Measurements from ENCODE around the gene SLC39A8.
A peak's percentile ranks its signal among the peaks of the same experiment; 100 is the strongest.
"Not testable (repeated sequence)": the region's sequence is repeated elsewhere in the genome, so short reads cannot be mapped to it uniquely, and the experiment has no call there.

SLC39A8 gene

DNA sequence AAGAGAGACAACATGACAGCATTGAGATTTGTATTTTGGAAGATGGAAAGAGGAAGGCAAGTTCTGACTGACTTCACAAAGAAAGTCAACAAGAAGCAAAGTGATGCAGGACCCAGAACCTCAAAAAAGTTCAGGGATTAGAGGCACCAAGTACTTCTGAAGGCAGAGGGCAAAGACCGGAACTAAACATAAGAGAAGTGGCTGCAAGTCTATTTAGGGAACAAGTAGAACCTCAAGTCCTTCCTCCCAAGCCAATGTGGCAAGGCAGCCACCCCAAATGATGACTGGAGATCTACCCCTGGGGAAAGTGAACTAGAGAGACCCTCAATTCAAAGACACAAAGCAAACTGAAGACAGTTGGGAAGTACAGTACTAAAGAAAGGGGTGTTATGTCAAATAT lies 46.6 kb downstream of the SLC39A8 start:
- DNase-seq: no peak

DNA sequence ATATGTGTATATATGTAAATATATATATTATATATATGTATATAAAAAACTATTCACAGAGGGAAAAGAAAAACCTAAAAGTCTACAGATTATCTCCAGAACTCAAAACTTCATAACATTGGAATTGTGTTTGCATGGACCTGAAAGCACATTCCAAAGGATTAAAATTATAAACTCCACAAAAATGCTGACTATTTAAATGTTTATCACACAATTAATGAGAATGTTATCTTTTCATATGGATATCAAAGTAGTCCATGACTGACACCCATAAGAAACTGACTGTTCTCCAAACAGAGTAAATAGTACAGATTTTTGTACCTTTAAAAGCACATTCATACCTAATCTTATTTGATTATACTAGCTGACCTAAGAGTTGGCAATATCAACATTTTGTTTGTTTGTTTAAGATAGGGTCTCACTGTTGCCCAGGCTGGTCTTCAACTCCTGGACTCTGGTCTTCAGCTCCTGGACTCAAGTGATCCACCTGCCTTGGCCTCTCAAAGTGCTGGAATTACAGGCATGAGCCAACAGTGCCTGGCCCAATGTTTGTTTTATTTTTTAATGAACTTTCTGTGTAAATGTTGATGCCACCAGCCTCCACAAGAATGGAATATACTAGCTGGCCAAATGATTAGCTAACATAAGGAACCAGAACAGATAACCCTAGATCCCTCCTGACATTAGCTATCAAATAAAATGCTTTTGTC lies 50.0 kb downstream of the SLC39A8 start:
- no peak for DNase-seq

DNA sequence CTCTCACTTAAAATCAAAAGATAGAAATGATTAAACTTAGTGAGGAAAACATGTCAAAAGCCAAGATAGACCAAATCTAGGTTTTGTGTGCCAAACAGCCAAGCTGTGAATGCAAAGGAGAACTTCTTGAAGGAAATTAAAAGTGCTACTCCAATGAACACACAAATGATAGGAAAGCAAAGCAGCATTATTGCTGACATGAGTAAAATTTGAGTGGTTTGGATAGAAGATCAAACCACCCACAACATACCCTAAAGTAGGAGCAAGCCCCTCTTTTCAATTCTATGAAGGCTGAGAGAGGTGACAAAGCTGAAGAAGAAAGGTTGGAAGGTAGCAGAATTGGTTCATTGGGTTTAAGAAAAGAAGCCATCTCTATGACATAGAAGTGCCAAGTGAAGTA lies 56.8 kb downstream of the SLC39A8 start:
- DNase-seq: no peak

DNA sequence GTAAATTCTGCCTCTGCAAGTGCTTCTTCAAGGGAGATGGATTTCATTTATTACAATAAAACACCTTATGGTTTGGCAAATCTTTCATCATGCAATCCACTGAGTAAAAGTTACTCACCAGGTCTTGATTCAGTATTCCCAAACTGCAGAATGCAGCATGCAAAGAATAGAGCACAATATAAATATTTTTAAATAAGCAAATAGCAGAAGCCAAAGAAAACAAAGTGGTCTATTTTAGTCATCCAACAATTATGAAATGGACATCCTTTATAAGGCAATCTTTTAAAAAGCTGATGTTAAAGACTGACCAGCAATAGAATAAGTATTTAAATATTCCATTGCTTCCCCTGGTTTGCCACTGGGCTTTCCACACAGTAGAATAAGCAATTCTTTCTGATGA lies 59.5 kb downstream of the SLC39A8 start:
- DNase-seq: no peak

DNA sequence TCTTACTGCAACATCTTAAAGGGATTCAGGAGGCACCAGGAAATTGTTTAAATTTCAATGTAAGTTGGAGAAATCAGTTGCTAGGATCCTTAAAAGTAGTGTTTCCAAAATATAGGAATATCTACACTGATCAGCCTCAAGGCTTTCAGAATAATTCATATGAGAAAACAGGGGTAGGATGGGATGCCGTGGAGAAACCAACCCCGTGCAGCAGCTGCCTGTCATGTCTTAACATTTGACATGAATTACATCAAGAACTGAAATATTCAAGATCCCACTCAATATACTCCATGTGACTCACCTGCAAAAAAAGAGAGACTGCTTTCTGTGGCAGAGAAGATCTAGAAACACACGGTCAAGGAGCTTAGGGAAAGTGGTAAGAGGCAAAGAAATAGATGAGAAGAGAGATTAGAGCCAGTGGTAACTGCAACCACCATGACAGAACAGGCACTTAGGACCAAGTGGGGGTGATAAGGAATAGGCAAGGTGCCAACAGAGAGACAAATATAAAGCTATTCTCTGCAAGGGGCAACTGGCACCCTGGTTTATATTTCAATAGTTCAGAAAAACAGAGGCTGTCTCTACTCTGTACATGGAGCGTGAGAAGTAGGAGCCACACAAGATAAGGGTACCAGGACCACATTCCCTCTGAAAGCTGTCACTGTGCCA lies 64.0 kb downstream of the SLC39A8 start:
- DNase-seq: no peak

DNA sequence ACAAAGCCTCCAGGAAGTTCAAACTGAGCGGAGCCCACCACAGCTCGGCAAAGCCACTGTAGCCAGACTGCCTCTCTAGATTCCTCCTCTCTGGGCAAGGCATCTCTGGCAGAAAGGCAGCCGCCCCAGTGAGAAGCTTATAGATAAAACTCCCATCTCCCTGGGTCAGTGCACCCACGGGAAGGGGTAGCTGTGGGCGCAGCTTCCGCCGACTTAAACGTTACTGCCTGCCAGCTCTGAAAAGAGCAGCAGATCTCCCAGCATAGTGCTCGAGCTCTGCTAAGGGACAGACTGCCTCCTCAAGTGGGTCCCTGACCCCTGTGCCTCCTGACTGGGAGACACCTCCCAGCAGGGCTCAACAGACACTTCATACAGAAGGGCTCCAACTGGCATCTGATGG lies 72.0 kb downstream of the SLC39A8 start:
- not testable (repeated sequence) for DNase-seq

DNA sequence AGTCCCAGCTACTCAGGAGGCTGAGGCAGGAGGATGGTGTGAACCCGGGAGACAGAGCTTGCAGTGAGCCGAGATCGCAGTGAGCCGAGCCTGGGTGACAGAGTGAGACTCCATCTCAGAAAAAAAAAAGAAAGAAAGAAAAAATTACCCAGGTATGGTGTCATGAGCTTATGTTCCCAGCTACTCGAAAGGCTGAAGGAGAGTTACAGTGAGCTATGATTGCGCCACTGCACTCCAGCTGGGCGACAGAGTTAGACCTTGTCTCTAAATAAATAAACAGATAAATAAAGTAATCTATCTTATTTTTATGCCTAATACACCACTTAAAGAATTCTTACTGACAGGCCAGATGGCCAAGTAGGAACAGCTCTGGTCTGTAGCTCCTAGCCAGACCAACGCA lies 73.0 kb downstream of the SLC39A8 start:
- no peak for DNase-seq

DNA sequence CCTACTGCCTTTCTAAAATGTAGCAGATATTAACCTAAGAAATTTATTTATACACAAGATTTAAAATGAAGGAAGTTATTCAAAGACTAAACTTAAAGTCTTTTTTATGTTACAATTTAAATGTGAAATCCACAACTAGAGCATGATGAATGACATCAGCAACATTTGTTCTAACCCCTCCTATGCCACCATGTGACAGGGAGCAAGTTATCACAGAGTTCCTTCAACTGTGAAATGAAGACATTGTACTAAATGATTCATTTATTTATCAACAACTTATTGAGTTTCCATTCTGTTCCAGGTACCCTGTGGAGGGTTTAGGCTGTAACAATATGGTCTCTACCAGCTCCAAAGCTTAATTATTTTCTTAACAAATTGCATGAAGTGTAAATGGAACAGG lies 76.9 kb downstream of the SLC39A8 start:
- no peak for DNase-seq

DNA sequence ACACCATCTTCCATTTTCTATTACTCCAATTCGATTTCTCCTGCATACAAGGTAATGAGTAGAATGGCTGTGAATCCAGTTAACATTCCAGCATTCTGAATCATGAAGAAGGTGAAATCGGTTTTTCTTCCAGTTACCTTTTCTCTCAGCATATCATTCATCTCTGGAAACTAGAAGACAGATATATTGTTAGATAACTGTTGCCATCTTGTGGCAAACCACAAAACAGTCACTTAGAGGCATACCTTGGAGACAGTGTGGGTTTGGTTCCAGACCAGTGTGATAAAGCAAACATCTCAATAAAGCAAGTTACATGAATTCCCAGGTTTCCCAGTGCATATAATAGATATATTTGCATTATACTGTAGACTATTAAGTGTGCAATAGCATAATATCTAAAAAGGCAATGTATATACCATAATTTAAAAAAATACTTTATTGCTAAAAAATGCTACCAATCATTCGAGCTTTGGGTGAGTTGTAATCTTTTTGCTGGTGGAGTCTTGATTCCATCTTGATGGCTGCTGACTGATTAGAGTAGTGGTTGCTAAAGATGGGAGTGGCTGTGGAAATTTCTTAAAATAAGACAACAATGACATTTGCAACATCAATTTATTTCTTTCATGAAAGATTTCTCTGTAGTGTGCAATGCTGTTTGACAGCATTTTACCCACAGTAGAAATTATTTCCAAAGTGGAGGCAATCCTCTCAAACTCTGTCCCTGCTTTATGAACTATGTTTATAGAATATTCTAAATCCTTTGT lies 82.1 kb downstream of the SLC39A8 start:
- peak; percentile 5 to 11 for DNase-seq

DNA sequence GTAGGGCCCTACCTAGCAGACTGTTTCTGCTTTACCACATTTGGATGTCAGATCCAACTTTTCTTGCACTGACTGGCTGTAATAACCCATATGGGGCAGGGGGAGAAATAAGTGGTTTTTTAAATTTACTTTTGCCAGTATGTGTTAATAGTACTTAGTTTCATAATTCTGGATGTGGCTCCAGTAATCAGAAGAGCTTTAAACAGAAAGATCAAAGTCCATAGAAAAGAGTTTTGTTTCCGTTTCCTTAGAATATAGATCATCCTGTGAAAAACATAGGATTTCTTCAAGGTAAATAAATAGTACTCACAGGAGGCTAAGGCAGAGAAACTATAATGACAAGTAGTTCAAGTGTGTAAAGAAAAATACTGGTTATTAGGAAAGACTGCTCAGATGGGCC lies 85.6 kb downstream of the SLC39A8 start:
- DNase-seq: no peak

DNA sequence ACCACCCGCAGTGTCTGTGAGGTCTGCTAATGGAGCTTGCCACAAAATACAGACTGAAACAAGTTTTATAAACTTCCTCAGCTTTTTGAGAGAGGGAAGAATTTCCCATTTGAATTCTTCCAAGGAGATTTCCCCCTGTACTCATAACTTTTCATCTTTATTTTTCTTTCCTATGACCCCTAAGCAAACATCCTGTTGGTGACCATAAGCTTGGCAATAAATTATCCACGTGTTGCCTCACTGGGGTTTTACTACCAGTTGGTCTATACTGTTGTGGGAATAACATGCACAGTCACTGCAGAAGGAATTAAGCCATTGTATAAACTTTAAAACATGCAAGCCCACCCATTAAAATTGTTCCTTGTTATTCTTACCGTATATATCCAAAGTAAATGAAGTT lies 86.2 kb downstream of the SLC39A8 start:
- DNase-seq: no peak

DNA sequence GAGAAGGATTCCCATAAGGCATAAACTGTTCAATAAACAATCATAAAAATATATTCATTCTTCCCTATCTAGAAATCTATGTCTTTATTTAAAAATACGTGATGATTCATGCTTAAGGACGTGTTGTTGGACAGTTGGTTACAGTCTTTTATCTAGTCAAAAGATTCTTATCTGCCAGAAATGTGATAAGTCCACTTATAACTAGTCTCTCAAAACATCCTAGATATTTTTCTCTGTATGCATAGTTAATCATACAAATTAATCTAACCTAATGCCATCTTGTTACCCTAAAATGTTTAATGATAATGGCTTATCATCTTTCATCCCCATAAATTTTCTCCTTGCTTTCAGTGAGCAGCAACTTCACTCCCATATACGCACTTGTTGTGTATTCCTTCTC lies 89.0 kb downstream of the SLC39A8 start:
- DNase-seq: no peak

DNA sequence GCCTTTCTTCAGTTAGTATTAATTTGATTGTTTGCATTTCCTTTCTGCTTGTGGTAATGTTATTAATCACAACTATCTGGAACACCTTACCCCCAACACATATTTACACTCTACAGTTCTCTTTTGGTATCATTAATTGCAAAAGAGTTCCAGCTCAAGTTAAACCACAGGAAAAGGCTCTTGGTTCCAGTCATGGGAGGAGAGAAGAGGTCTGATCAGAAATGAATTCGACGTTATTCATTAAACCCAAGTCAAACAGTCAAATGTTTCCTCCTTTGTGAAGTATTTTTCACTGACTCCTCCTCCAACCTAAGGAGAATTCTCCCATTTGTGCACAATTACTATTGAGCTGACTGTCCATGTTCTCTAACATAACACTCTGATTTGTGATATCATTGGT lies 91.4 kb downstream of the SLC39A8 start:
- DNase-seq: no peak

DNA sequence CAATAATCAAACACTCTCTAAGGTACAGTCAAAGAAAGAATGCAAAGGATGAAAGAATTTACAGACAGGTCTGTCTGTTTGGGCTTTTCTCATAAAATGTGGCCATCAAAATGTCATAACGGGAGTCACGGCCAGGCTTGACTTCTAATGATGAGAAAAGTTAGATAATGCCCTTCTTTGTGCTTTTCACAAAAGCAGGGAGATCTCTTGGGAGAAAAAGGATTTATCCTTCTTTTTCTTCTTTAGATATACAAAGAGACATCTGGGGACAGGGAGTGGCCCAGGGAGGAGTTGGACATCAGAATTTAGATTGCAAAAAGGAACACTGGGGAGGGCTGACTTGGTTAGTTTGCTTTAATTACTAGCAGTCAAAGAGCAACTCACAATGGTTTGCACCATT lies 93.1 kb downstream of the SLC39A8 start:
- DNase-seq: no peak

DNA sequence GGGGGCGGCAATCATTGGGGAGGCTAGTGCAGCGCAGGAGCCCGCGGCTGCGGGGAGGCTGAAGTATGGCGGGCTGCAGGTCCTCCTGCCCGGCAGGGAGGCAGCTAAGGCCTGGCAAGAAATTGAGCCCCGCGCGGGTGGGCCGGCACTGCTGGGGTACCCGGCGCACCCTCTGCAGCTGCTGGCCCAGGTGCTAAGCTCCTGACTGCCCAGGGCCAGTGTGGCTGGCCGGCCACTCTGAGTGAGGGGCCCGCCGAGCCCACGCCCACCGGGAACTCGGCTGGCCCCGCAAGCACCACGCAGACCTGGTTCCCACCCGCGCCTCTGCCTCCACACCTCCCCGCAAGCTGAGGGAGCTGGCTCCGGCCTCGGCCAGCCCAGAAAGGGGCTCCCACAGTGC lies 94.9 kb downstream of the SLC39A8 start:
- DNase-seq: no peak

DNA sequence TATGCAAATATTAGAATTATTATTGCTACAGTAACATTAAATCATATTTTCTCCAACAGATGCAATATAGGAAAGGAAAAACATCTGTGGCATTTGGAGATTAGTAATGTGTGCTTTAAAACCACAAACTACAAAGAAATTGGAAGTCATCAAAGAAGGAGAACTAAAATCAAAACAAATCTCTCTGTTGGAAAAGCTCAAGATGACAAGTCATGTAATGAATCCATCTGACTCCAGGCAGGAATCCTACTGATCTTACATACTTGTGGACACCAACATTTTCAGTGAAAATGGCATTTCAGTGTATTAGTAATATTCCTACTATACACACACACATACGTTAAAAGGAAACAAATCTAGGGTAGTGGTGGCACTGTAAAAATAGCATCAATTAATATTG lies 98.2 kb downstream of the SLC39A8 start:
- DNase-seq: no peak

DNA sequence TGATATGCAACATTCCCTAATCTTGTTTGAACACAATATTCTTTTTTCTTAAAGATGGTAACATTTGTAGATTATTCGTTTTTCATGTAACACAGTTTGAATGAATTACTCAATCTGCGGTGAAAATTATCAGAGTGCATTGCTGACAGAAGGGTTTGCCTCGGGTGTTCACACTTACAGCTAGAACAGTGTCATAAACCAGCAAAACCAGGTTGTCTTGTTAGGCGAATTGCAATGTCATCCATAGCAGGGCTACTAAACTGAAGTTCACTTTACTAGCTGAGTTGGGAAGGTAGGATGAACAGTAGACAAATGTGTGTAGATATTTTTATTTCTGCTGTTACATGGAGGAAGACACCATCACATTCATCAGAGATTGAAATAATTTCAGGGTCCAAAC lies 98.9 kb downstream of the SLC39A8 start:
- DNase-seq: no peak

DNA sequence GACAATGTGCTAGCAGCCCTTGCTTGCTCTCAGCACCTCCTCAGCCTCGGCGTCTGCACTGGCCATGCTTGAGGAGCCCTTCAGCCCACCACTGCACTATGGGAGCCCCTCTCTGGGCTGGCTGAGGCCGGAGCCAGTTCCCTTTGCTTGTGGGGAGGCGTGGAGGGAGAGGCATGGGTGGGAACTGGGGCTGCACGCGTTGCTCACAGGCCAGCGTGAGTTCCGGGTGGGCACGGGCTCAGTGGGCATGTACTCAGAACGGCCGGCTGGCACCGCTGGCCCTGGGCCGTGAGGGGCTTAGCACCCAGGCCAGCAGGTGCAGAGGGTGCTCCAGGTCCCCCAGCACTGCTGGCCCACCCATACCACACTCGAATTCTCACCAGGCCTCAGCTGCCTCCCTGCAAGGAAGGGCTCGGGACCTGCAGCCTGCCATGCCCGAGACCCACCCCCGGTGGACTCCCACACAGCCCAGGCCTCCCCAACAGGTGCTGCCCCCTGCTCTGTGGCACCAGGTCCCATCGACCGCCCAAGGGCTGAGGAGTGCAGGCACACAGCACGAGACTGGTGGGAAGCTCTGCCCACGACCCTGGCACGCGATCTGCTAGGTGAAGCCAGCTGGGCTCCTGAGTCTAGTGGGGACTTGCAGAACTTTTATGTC lies 100.3 kb downstream of the SLC39A8 start:
- no peak for DNase-seq

DNA sequence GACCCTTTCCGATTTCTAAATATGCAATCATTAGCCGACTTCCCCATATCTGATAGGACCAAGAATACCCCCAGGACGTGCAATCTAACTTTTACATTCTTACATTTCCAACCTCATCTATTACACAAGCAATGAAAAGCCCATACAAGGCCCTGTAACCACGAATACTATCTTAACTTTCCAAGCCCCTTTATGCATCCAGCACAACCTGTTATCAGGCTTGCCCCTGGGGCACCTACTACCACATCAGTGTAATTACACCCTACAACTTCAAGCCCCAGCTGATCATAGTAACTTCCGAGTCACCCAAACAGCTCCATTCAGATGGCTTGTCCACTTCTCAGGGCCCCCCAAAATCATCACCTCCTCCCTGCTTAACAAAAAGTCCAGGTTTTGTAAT lies 102.0 kb downstream of the SLC39A8 start:
- not testable (repeated sequence) for DNase-seq

DNA sequence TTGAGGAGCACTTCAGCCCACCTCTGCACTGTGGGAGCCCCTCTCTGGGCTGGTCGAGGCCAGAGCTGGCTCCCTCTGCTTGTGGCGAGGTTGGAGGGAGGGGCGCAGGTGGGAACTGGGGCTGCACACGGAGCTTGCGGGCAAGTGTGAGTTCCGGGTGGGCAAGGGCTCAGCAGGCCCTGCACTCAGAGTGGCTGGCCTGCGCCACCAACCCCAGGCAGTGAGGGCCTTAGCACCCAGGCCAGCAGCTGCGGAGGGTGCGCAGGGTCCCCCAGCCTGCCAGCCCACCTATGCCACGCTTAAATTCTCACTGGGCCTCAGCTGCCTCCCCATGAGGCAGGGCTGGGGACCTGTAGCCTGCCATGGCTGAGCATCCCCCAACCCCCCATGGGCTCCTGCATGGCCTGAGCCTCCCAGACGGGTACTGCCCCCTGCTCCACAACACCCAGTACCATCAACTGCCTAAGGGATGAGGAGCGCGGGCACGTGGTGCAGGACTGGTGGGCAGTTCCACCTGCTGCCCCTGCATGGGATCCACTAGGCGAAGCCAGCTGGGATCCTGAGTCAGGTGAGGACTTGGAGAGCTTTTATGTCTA lies 110.9 kb downstream of the SLC39A8 start:
- no peak for DNase-seq

DNA sequence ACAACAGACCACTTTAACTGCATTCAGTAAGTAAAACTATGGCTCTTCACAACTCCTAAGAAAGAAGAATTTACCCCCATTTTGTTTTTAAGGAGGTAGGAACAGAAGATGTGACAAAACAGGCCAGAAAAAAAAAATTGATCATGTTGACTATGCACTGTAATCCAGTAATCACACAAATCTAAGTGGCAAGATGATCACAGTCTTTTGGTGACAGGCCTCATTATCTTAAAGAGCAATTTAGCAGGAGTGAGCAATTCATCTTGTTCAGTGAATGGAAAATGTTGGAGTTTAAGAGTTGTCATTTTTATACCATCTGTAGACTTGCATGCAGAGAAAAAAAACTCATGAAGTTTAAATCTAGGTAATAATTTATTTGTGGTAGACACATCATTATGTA lies 115.1 kb downstream of the SLC39A8 start:
- no peak for DNase-seq

DNA sequence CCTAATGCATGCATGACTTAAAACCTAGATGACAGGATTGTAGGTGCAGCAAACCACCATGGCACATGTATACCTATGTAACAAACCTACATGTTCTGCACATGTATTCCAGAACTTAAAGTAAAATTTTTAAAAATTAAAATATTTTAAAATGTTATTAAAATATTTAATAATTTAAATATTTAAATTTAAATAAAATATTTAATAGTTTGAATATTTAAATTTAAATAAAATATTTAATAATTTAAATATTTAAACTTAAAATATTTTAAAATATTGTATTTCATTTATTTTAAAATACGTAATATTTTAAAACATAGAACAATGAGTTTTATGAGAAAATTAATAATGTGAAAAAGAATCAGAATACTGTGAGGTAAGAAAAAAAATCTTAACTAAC lies 117.9 kb downstream of the SLC39A8 start:
- DNase-seq: no peak

DNA sequence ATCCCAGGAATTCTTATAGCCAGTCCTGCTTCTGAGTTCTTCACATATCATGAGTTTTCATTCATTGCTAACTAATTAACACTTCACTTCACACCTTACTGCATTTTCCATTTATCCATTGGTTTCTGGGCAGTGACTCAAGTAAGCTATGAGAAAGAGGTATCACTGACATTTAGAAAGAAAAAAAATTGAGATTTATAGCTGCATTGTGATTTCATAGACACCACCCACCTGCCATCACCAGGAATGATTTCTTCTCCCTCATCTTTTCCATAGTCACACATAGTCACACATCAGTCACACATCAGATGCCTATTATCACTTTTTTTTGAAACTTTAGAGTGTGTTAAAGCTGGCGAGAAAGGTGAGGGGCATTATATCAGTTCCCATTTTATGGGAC lies 121.8 kb downstream of the SLC39A8 start:
- DNase-seq: no peak
